Colonic mucosa (tissue), 4 donors: ENCODE data around the gene SFMBT1. TPM values are rescaled to one million over a fixed set of nuclear protein-coding genes. Genes with fewer than 3 reads are reported as not detected.

Source experiments
- DNase-seq: peaks from one replicate; pipeline ENCODE4 v3.0.0-alpha.2; 2020
- H3K27ac ChIP-seq: fragments of 200-600 bp; one replicate; pipeline ENCODE4 v1.8.0; 2021
- H3K27me3 ChIP-seq: fragments of 200-600 bp; one replicate; pipeline ENCODE4 v1.8.0; 2021
- H3K36me3 ChIP-seq: fragments of 200-600 bp; one replicate; pipeline ENCODE4 v1.8.0; 2021
- H3K4me1 ChIP-seq: fragments of 200-600 bp; one replicate; pipeline ENCODE4 v1.8.0; 2021; ENCODE audit warnings: mild to moderate bottlenecking
- H3K4me3 ChIP-seq: fragments of 200-600 bp; one replicate; pipeline ENCODE4 v1.8.0; 2021
- H3K9ac ChIP-seq, 2 donors: one replicate each; pipeline ENCODE4 v1.7.0; 2013; ENCODE audit warnings: control low read depth in 2 of 2, low read depth in 2 of 2, low read length in 2 of 2
- H3K9me3 ChIP-seq: fragments of 200-600 bp; one replicate; pipeline ENCODE4 v1.8.0; 2021
- intact Hi-C: fragments of 100-400 bp; cut with DNase I; formaldehyde crosslinking; loops from one replicate; pipeline ENCODE4 v1.14.1; 2022
- total RNA-seq, 2 donors: library from RNA; stranded (reverse); fragmentation: NEBNext Ultra II Directional in 1 of 2; extraction: Animal tissue kit (Norgen Biotek cat#: 25700) in 1 of 2; gene quantifications; one replicate each; pipeline ENCODE4 v1.2.1, GENCODE V29; 2021
- TF ChIP-seq, protein P1 (sequence below): fragments of 200-600 bp; IDR thresholded peaks from one replicate; pipeline ENCODE4 v1.8.0; 2022; ENCODE audit warnings: antibody characterized with exemption, mild to moderate bottlenecking
- donor health status: healthy.
- donor health status: DM: no; HTN: no; CAD: no.
- donor health status: DM: no; HTN: no; CAD: no.

Gene SFMBT1
- total RNA-seq, 2 donors from 2014 or later = 19.4 to 30.8 TPM

DNA sequence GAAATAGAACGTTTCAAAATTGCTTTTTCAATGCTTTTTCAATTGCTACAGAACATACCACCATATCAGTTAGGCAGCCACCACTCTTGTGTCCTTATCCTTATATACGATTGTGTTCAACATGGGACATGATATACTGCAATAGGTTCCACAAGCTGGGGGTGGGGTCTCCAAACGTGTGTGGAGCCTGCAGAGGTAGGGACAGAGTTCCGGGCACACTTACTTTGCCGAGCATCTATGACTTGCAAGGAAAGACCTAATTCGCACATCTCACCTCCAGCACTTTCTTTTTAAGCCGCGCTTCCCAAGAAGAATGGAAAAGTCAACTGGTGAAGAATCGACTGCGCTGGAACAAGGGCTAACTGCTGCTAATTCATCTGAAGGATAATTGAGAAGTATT lies 39.6 kb upstream of the SFMBT1 start:
- H3K27ac ChIP-seq = no peak overlapping the region
- no peak overlapping the region for H3K4me3 ChIP-seq
- DNase-seq = no peak
- no peaks in the 10 kb centered on the region for H3K27me3 ChIP-seq
- TF ChIP-seq, protein P1, sequence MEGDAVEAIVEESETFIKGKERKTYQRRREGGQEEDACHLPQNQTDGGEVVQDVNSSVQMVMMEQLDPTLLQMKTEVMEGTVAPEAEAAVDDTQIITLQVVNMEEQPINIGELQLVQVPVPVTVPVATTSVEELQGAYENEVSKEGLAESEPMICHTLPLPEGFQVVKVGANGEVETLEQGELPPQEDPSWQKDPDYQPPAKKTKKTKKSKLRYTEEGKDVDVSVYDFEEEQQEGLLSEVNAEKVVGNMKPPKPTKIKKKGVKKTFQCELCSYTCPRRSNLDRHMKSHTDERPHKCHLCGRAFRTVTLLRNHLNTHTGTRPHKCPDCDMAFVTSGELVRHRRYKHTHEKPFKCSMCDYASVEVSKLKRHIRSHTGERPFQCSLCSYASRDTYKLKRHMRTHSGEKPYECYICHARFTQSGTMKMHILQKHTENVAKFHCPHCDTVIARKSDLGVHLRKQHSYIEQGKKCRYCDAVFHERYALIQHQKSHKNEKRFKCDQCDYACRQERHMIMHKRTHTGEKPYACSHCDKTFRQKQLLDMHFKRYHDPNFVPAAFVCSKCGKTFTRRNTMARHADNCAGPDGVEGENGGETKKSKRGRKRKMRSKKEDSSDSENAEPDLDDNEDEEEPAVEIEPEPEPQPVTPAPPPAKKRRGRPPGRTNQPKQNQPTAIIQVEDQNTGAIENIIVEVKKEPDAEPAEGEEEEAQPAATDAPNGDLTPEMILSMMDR = no peak
- H3K4me1 ChIP-seq = no peaks in the 10 kb centered on the region
- intact Hi-C loops = no loop called here
- H3K36me3 ChIP-seq = no peaks in the 10 kb centered on the region
- no peak overlapping the region for H3K9ac ChIP-seq
- no peaks in the 10 kb centered on the region for H3K9me3 ChIP-seq

DNA sequence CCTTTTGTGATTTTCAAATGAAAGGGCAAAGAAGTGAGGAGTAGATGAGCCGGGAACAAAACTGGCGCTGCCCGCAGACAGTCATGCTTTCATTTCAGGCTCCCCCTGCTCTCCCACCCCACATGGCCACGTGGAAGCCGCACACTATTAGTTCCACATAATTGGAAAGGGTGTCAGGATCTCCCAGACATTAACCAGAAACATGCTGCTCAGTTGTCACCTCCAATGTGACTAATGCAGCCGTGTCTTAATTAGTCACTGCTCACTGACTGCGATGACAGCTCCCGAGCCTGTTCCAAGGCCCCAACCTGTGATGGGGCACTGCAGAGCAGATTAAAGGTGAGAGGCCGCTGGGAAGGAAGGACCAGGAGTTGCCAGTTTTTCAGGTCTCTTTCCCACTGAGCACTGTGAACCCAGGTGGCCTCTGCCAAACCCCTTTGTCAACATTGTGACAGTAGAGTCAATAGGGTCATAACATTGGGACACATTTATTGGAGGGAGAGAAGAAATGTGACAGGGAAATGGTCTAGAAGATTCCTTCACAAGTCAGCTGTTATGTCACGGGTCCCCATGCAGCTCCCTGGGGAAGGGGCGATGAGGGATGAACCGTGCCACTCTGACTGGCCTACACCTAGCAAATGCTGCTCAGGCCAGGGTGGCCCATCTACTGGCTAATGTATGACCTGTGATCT lies 38.6 kb upstream of the SFMBT1 start:
- intact Hi-C loops = no loop called here
- H3K9me3 ChIP-seq = no peaks in the 10 kb centered on the region
- no peak for DNase-seq
- no peak overlapping the region for H3K9ac ChIP-seq
- no peak overlapping the region for H3K4me3 ChIP-seq
- H3K27ac ChIP-seq = no peak overlapping the region
- TF ChIP-seq, protein P1 = no peak
- H3K27me3 ChIP-seq = no peaks in the 10 kb centered on the region
- H3K36me3 ChIP-seq = no peaks in the 10 kb centered on the region
- H3K4me1 ChIP-seq = no peaks in the 10 kb centered on the region

DNA sequence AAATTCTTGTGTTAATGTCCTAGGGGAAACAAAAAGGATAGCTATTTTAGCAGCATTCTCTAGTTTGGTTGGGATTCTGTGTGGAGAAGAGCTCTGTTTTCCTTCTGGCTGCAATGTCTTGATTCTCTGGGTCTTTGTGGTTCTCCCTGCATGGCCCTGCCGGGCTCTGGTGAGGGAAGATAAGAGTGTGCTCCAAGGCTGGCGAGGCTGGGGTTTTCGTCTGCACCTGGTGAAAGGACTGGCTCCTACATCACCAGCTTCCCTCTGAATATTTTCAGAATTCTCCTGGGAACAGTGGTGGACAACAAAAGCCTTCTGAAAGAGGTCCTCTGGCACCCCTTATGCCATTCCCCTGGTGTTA lies 38.1 kb upstream of the SFMBT1 start:
- no peaks in the 10 kb centered on the region for H3K27me3 ChIP-seq
- TF ChIP-seq, protein P1 = no peak
- no peak overlapping the region for H3K4me3 ChIP-seq
- intact Hi-C loops = no loop called here
- H3K9me3 ChIP-seq = no peaks in the 10 kb centered on the region
- H3K27ac ChIP-seq = no peak overlapping the region
- H3K4me1 ChIP-seq = no peaks in the 10 kb centered on the region
- no peak for DNase-seq
- H3K36me3 ChIP-seq = no peaks in the 10 kb centered on the region
- no peak overlapping the region for H3K9ac ChIP-seq

DNA sequence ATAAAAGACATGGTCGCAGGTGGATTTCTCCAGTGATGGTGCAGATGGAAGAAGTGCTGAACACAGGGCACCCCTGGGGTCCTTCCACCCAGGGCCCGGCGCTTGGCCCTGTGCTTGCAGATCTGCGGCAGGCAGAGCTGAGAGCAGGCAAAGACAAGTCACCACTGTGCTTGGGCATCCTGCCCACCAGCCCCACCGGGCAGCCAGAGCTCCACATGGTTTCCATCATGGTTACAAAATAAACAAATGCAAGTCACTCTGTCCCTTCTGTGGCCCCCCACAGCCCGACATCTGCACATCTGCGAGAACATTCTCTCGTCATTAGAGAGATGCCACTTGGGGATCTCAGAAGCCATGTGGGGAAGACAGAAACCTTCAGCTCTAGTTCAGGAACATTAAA lies 37.6 kb upstream of the SFMBT1 start:
- H3K27ac ChIP-seq = no peak overlapping the region
- H3K4me1 ChIP-seq = no peaks in the 10 kb centered on the region
- intact Hi-C loops = no loop called here
- TF ChIP-seq, protein P1 = no peak
- no peak for DNase-seq
- H3K9me3 ChIP-seq = no peaks in the 10 kb centered on the region
- no peak overlapping the region for H3K4me3 ChIP-seq
- H3K36me3 ChIP-seq = no peaks in the 10 kb centered on the region
- H3K9ac ChIP-seq = no peak overlapping the region
- no peaks in the 10 kb centered on the region for H3K27me3 ChIP-seq

DNA sequence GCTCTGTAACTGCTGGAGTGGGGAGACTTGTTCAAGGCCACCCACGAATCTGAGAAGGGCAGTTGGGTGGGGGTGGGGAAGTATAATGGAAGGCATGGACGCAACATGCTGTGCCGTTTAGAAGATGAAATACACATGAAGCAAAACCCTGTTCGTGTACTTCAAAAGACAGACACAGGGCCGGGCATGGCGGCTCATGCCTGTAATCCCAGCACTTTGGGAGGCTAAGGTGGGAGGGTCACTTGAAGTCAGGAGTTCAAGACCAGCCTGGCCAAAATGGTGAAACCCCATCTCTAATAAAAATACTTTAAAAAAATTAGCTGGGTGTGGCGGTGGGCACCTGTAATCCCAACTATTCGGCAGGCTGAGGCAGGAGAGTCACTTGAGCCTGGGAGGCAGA lies 36.9 kb upstream of the SFMBT1 start:
- no peaks in the 10 kb centered on the region for H3K9me3 ChIP-seq
- TF ChIP-seq, protein P1 = no peak
- H3K27ac ChIP-seq = no peak overlapping the region
- no peaks in the 10 kb centered on the region for H3K27me3 ChIP-seq
- no peaks in the 10 kb centered on the region for H3K4me1 ChIP-seq
- H3K9ac ChIP-seq = no peak overlapping the region
- H3K36me3 ChIP-seq = no peaks in the 10 kb centered on the region
- H3K4me3 ChIP-seq = no peak overlapping the region
- intact Hi-C loops = no loop called here
- DNase-seq = no peak
